Nephron (organoid): ENCODE results near the gene COPA.

Experiments
- H3K27ac Mint-ChIP-seq, 3 experiments: 2 replicates each; pipeline ENCODE4 v1.8.0; 2020; ENCODE audit warnings: mixed read lengths in 3 of 3, mild to moderate bottlenecking in 2 of 3, moderate library complexity in 1 of 3
- H3K27me3 Mint-ChIP-seq: 2 replicates; pipeline ENCODE4 v1.8.0; 2021; ENCODE audit warnings: low read depth, mild to moderate bottlenecking, moderate library complexity, mixed read lengths
- H3K36me3 Mint-ChIP-seq: 2 replicates; pipeline ENCODE4 v1.8.0; 2020; ENCODE audit warnings: low read depth, mixed read lengths
- H3K4me1 Mint-ChIP-seq: 2 replicates; pipeline ENCODE4 v1.8.0; 2020; ENCODE audit warnings: mixed read lengths
- H3K4me3 Mint-ChIP-seq, 3 experiments: 2 replicates each; pipeline ENCODE4 v1.8.0; 2020; ENCODE audit warnings: mild to moderate bottlenecking in 3 of 3, mixed read lengths in 3 of 3, moderate library complexity in 2 of 3
- H3K9me3 Mint-ChIP-seq: 2 replicates; pipeline ENCODE4 v1.8.0; 2020; ENCODE audit warnings: mixed read lengths
- TF ChIP-seq, protein P1 (sequence below), 3 experiments: fragments of 200-600 bp; sonication (generic); IDR thresholded peaks; one replicate each; pipeline ENCODE4 v1.5.0; 2021; ENCODE audit warnings: antibody characterized with exemption in 3 of 3; ENCODE audit not compliant: unreplicated experiment in 3 of 3

COPA gene

DNA sequence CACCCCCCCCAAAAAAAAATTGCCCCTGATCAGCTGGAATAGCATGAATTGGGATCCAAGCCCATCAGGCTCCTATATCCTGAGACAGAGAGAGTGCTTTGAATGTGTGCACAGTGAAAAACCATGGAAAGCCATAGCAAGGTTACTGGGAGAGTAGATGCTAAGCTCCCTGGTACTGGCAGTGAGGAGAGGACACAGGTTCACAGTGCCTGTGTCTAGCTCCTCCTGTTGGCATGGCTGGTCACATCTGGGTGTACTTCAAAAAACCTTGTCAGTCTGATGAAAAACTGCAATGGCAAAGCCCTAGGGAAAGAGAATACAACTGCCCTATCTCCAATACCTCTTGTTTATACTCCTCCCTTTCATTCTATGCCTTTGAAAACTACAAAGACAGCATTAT, 12.9 kb downstream of the COPA start:
- H3K4me1 Mint-ChIP-seq, result peaks cover 11% of the 10 kb centered on the region

DNA sequence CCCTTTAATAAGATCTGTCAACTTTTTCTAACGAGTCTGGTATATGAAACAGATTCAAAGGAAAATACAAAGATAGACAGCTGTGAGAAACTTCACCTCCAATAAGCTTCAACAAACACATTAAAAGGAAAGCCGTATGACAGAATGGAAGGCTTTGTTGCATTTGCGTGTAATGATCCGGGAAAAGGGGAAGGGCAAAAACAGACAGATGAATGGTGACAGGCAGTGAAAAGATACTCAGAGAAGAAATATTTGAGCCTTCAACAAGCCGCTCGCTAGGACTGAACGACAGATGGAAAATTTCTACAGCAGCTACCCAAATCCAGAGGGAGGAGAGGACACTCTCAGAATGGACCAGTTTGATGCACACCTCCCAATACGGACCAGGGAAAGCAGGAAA, 14.9 kb downstream of the COPA start:
- Mint-ChIP-seq H3K9me3 (no peaks in the 10 kb centered on the region), H3K36me3 (peaks cover 69% of the 10 kb centered on the region), H3K4me1 (peaks cover 11% of the 10 kb centered on the region), H3K27me3 (no peaks in the 10 kb centered on the region), H3K4me3 (no peak overlapping the region), H3K27ac (no peak overlapping the region)
- TF ChIP-seq, protein P1, sequence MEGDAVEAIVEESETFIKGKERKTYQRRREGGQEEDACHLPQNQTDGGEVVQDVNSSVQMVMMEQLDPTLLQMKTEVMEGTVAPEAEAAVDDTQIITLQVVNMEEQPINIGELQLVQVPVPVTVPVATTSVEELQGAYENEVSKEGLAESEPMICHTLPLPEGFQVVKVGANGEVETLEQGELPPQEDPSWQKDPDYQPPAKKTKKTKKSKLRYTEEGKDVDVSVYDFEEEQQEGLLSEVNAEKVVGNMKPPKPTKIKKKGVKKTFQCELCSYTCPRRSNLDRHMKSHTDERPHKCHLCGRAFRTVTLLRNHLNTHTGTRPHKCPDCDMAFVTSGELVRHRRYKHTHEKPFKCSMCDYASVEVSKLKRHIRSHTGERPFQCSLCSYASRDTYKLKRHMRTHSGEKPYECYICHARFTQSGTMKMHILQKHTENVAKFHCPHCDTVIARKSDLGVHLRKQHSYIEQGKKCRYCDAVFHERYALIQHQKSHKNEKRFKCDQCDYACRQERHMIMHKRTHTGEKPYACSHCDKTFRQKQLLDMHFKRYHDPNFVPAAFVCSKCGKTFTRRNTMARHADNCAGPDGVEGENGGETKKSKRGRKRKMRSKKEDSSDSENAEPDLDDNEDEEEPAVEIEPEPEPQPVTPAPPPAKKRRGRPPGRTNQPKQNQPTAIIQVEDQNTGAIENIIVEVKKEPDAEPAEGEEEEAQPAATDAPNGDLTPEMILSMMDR (IDR thresholded peaks at IDR 0.05; ENCODE audit: unreplicated experiment in 3 of 3), result no peak

More for the DNA sequence above, 12.9 kb downstream of the COPA start:
- Mint-ChIP-seq H3K4me3 (no peak overlapping the region), H3K27me3 (no peaks in the 10 kb centered on the region), H3K9me3 (no peaks in the 10 kb centered on the region), H3K36me3 (peaks cover 66% of the 10 kb centered on the region), H3K27ac (no peak overlapping the region)
- TF ChIP-seq, protein P1 (IDR thresholded peaks at IDR 0.05; ENCODE audit: unreplicated experiment in 3 of 3), result no peak

DNA sequence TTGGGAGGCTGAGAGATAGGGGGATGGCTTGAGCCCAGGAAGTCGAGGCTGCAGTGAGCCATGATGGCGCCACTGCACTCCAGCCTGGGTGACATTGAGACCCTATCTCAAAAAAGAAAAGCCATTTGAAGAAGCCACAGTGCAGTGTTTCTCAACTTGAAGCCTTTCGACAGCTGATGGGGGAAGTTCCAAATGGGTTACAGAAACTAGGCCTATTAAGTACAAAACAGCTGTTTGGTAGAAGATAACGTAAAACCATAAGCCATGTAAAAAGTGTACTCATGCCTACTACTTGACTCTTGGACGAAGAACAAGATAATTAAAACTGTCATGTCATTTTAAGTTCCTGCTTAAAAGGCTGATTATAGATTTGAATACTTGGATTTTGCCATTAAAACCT, 16.6 kb downstream of the COPA start:
- H3K4me3 Mint-ChIP-seq, result no peak overlapping the region
- H3K9me3 Mint-ChIP-seq, result no peaks in the 10 kb centered on the region
- TF ChIP-seq, protein P1 (IDR thresholded peaks at IDR 0.05; ENCODE audit: unreplicated experiment in 3 of 3), result no peak
- peaks cover 11% of the 10 kb centered on the region for H3K4me1 Mint-ChIP-seq
- H3K27me3 Mint-ChIP-seq, result no peaks in the 10 kb centered on the region
- peak overlapping the region in 2 of 3 experiments; percentile 30 to 50 for H3K27ac Mint-ChIP-seq
- peaks cover 71% of the 10 kb centered on the region for H3K36me3 Mint-ChIP-seq

DNA sequence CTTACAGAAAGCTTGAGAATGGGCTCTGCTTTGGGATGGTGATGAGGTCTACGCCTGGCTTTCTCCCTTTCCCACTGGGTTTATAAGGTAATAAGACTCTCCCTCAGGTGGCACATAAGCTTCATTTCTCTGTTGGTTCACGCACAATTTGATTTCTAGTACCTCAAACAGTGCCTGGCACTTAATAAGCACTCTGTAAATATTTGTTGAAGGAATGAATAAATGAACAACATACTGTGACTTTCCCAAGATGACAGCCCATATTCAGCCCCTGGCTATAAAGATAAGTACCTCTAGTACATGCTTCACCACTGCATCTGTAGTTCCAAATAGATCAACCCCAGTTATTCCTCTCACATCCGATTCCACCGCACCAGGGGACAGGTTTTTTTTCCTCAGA, 17.8 kb downstream of the COPA start:
- Mint-ChIP-seq H3K36me3 (peaks cover 71% of the 10 kb centered on the region), H3K4me3 (no peak overlapping the region), H3K9me3 (no peaks in the 10 kb centered on the region), H3K27me3 (no peaks in the 10 kb centered on the region), H3K27ac (no peak overlapping the region), H3K4me1 (peaks cover 11% of the 10 kb centered on the region)
- TF ChIP-seq, protein P1 (IDR thresholded peaks at IDR 0.05; ENCODE audit: unreplicated experiment in 3 of 3), result no peak

DNA sequence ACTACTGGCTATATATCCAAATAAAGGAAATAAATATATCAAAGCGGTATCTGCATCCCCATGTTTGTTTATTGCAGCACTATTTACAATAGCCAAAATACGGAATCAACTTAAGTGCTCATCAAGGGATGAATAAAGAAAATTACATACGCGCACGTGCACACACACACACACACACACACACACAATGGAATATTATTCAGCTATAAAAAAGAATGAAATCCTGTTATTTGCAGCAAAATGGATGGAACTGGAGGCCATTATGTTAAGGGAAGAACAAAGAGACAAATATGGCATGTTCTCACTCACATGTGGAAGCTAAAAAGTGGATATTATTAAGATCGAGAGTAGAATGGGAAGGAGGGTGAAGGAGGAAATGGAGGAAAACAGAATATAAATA, 20.2 kb downstream of the COPA start:
- H3K9me3 Mint-ChIP-seq, result no peaks in the 10 kb centered on the region
- TF ChIP-seq, protein P1 (IDR thresholded peaks at IDR 0.05; ENCODE audit: unreplicated experiment in 3 of 3), result no peak
- no peaks in the 10 kb centered on the region for H3K27me3 Mint-ChIP-seq
- H3K4me1 Mint-ChIP-seq, result peaks cover 5% of the 10 kb centered on the region
- peaks cover 77% of the 10 kb centered on the region for H3K36me3 Mint-ChIP-seq
- no peak overlapping the region for H3K27ac Mint-ChIP-seq
- no peak overlapping the region for H3K4me3 Mint-ChIP-seq

DNA sequence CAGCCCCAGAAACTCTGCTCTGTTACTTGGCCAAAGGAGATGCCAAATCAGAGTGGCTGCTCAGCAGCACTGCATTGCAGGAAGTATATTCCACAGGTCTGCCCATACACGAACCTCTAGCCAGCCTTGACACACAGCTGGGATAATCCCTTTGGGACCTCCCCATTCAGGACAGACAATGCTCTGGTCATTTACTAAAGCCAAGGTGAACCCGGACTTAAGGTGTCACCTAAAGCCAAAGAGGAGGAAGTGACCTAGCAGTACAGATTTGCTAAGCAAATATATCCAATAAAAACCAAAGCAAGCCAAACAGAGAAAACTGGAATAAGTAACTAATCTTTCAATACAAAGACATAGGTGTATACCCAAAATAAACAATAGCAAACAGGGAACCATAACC, 27.7 kb downstream of the COPA start:
- Mint-ChIP-seq H3K9me3 (peaks cover 9% of the 10 kb centered on the region), H3K4me3 (no peak overlapping the region), H3K4me1 (no peaks in the 10 kb centered on the region), H3K27ac (no peak overlapping the region), H3K27me3 (no peaks in the 10 kb centered on the region), H3K36me3 (peaks cover 89% of the 10 kb centered on the region)
- TF ChIP-seq, protein P1 (IDR thresholded peaks at IDR 0.05; ENCODE audit: unreplicated experiment in 3 of 3), result no peak
